ENCODE data around the gene TMC7.

- TF ChIP-seq YY1 (IDR thresholded peaks at IDR 0.05; ENCODE audit: insufficient read depth, insufficient read length) (no peak), SUZ12 (IDR thresholded peaks at IDR 0.05; ENCODE audit: extremely low read depth, insufficient read depth, insufficient read length) (no peak), ZNF274 (IDR thresholded peaks at IDR 0.05; ENCODE audit: low read depth, low read length) (no peak)
These were observed 125.5 kb downstream of the TMC7 start for GRCh38 chr16:19109288-19109664.
